WI38 (cell line): Measurements from ENCODE around the gene ANKRD11.

Experiments
- H3K4me3 ChIP-seq: 2 replicates; pipeline ENCODE4 v1.5.1; 2011; ENCODE audit warnings: low read depth, mild to moderate bottlenecking, control low read depth, low read length
- CTCF ChIP-seq: IDR thresholded peaks from 2 replicates; pipeline ENCODE4 v1.5.1; 2012; ENCODE audit warnings: low read depth, mild to moderate bottlenecking, control low read depth, low read length

Gene ANKRD11

GRCh38 chr16:89324056-89325010 is 166.0 kb downstream of the ANKRD11 start:
- no peak for TF ChIP-seq CTCF
- H3K4me3 ChIP-seq: no peak overlapping the region

- TF ChIP-seq CTCF: no peak
- no peak overlapping the region for H3K4me3 ChIP-seq
Measured at GRCh38 chr16:89323120-89323960, 167.0 kb downstream of the ANKRD11 start.

- no peak overlapping the region for H3K4me3 ChIP-seq
- TF ChIP-seq CTCF: no peak
Measured at GRCh38 chr16:89322321-89323119, 167.8 kb downstream of the ANKRD11 start.

GRCh38 chr16:89320782-89321501 is 169.4 kb downstream of the ANKRD11 start:
- H3K4me3 ChIP-seq: no peak overlapping the region
- no peak for TF ChIP-seq CTCF

- no peak for TF ChIP-seq CTCF
- peak overlapping the region; percentile 36 for H3K4me3 ChIP-seq
Measured at GRCh38 chr16:89319886-89320781, 170.2 kb downstream of the ANKRD11 start.

- peak overlapping the region; percentile 36 for H3K4me3 ChIP-seq
- no peak for TF ChIP-seq CTCF
Measured at GRCh38 chr16:89319631-89319885, 170.8 kb downstream of the ANKRD11 start.
